ENCODE measurements around the gene COA5.

DNA sequence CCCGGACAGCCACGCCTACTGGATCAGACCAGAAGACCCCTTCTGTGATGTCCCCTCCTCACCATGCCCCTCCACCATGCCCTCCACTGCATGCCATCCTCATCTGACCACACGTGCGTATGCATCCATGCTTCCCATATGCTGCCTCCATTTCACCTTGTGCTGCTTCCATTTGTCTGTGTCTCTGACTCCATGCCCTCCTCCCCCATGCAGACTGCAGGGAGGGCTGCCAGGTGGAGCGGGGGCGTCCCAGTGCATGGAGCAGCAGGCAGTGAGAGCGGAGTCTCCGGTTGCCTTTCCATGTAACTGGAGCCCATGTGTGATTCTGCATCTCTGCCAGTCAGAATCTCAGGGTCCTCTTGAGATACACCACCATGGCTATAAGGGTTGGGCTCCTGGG, 52.6 kb downstream of the COA5 start:
- no peak for TF ChIP-seq CTCF (IDR thresholded peaks at IDR 0.05; ENCODE audit: low read depth, low read length)
- TF ChIP-seq EZH2phosphoT487 (IDR thresholded peaks at IDR 0.05; ENCODE audit: low read depth): no peak

All from OCI-LY3 (cell line).